ENCODE results near the gene RPN2.

The RPN2 gene

DNA sequence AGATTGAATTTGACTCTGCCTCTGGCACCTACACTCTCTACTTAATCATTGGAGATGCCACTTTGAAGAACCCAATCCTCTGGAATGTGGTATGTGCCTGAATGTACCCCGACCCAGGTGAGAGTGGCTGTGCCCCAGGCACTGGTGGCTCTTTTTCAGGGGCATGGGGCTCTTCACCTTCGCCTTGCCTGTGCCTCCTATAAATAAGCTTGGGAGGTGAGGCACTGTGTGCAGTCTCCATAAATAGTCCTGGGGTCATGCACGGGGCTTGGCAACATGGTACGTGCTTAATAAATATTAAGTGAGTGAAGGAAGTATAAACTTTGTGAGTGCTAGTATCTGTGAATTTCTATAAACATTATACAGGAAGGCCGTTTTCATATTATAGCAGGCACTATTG lies 49.5 kb downstream of the RPN2 start:
- no peak for TF ChIP-seq TARDBP (IDR thresholded peaks at IDR 0.05)
- no peak for TF ChIP-seq FOXA1 (IDR thresholded peaks at IDR 0.05)
- no peak for TF ChIP-seq NFRKB (IDR thresholded peaks at IDR 0.05)
- POLR2A ChIA-PET, result no interaction called here
- DNase-seq (ENCODE audit: extremely low spot score), result no peak
- CTCF ChIA-PET, result no interaction called here

- no peak for TF ChIP-seq ZNF384 (IDR thresholded peaks at IDR 0.05)
- no peak for TF ChIP-seq ARNT (IDR thresholded peaks at IDR 0.05)
- no peak for TF ChIP-seq ELF4 (IDR thresholded peaks at IDR 0.05)
- no peak for TF ChIP-seq NFRKB (IDR thresholded peaks at IDR 0.05)
- no peak for TF ChIP-seq FOXM1 (IDR thresholded peaks at IDR 0.05; ENCODE audit: borderline replicate concordance)
- no peak for TF ChIP-seq SP1 (IDR thresholded peaks at IDR 0.05)
- POLR2A ChIA-PET, result no interaction called here
- DNase-seq (ENCODE audit: extremely low spot score), result no peak
- CTCF ChIA-PET, result interaction anchor here (0.8 kb wide), 1 partner anchor 38 kb away, joined by 4 read pairs; no protein-coding TSS in a partner anchor
Observed at GRCh38 chr20:37229357-37229756, 50.2 kb downstream of the RPN2 start.

GRCh38 chr20:37230200-37230599 lies 51.1 kb downstream of the RPN2 start:
- TF ChIP-seq SP1 (IDR thresholded peaks at IDR 0.05), result no peak
- no peak for TF ChIP-seq NFRKB (IDR thresholded peaks at IDR 0.05)
- no peak for TF ChIP-seq TARDBP (IDR thresholded peaks at IDR 0.05)
- TF ChIP-seq FOXK2 (IDR thresholded peaks at IDR 0.05), result no peak
- TF ChIP-seq ARNT (IDR thresholded peaks at IDR 0.05), result no peak
- no peak for TF ChIP-seq CTBP1 (IDR thresholded peaks at IDR 0.05; ENCODE audit: borderline replicate concordance)
- TF ChIP-seq, protein P1, sequence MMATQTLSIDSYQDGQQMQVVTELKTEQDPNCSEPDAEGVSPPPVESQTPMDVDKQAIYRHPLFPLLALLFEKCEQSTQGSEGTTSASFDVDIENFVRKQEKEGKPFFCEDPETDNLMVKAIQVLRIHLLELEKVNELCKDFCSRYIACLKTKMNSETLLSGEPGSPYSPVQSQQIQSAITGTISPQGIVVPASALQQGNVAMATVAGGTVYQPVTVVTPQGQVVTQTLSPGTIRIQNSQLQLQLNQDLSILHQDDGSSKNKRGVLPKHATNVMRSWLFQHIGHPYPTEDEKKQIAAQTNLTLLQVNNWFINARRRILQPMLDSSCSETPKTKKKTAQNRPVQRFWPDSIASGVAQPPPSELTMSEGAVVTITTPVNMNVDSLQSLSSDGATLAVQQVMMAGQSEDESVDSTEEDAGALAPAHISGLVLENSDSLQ (IDR thresholded peaks at IDR 0.05), result no peak
- TF ChIP-seq LEF1 (IDR thresholded peaks at IDR 0.05; ENCODE audit: borderline replicate concordance), result no peak
- no peak for TF ChIP-seq FOXM1 (IDR thresholded peaks at IDR 0.05; ENCODE audit: borderline replicate concordance)
- TF ChIP-seq BHLHE40 (IDR thresholded peaks at IDR 0.05; ENCODE audit: borderline replicate concordance), result no peak
- no peak for TF ChIP-seq FOXA1 (IDR thresholded peaks at IDR 0.05)
- no peak for TF ChIP-seq HDGF (IDR thresholded peaks at IDR 0.05; ENCODE audit: borderline replicate concordance)
- TF ChIP-seq L3MBTL2 (conservative IDR thresholded peaks at IDR 0.05), result no peak
- no peak for TF ChIP-seq SUZ12 (IDR thresholded peaks at IDR 0.05)
- ChIA-PET POLR2A (no interaction called here), CTCF (no interaction called here)
- DNase-seq (ENCODE audit: extremely low spot score), result no peak

DNA sequence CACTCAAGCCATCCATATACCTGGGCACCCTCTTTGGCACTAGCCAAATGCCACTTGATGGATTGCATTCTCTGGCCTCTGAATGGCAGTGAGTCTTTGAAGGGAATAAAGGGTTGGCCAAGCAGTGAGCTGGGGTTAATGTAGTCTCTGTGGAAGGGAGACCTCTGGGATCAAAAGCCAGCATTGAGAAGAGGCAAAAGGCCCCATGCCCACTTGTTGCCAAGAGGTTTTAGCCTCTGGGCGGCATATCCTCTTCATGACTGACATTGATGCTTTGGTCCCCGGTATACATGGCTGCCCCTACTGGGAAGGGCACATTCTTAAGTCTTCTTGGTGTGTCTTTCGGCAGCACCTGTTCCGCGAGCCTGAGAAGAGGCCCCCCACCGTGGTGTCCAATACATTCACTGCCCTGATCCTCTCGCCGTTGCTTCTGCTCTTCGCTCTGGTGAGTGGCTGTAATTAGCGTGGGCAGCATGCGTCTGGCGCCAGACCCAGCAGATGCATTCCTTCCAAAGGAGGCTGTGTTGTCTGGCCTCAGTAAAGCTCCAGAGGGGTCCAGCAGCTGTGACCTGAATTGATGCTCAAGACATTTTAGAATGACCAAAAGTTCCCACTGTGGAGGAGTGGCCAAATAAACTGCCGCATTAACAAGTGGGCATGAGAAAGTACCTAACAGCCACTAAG lies 53.0 kb downstream of the RPN2 start:
- no peak for DNase-seq (ENCODE audit: extremely low spot score)
- POLR2A ChIA-PET, result no interaction called here
- TF ChIP-seq NFRKB (IDR thresholded peaks at IDR 0.05) (no peak), CTBP1 (IDR thresholded peaks at IDR 0.05; ENCODE audit: borderline replicate concordance) (no peak), FOXM1 (IDR thresholded peaks at IDR 0.05; ENCODE audit: borderline replicate concordance) (no peak), TARDBP (IDR thresholded peaks at IDR 0.05) (no peak), ZNF384 (IDR thresholded peaks at IDR 0.05) (no peak), HDGF (IDR thresholded peaks at IDR 0.05; ENCODE audit: borderline replicate concordance) (no peak), SP1 (IDR thresholded peaks at IDR 0.05) (no peak), ARNT (IDR thresholded peaks at IDR 0.05) (no peak), L3MBTL2 (conservative IDR thresholded peaks at IDR 0.05) (no peak), FOXK2 (IDR thresholded peaks at IDR 0.05) (no peak), BHLHE40 (IDR thresholded peaks at IDR 0.05; ENCODE audit: borderline replicate concordance) (no peak), ELF4 (IDR thresholded peaks at IDR 0.05) (no peak), SUZ12 (IDR thresholded peaks at IDR 0.05) (no peak), LEF1 (IDR thresholded peaks at IDR 0.05; ENCODE audit: borderline replicate concordance) (no peak), FOXA1 (IDR thresholded peaks at IDR 0.05) (no peak)
- TF ChIP-seq, protein P1 (IDR thresholded peaks at IDR 0.05), result no peak
- CTCF ChIA-PET, result no interaction called here

GRCh38 chr20:37233548-37234253 lies 54.6 kb downstream of the RPN2 start:
- ChIA-PET POLR2A (no interaction called here), CTCF (no interaction called here)
- no peak for TF ChIP-seq SP1 (IDR thresholded peaks at IDR 0.05)
- no peak for TF ChIP-seq TARDBP (IDR thresholded peaks at IDR 0.05)
- TF ChIP-seq NFRKB (IDR thresholded peaks at IDR 0.05), result no peak
- TF ChIP-seq LEF1 (IDR thresholded peaks at IDR 0.05; ENCODE audit: borderline replicate concordance), result no peak
- TF ChIP-seq SUZ12 (IDR thresholded peaks at IDR 0.05), result no peak
- no peak for TF ChIP-seq HDGF (IDR thresholded peaks at IDR 0.05; ENCODE audit: borderline replicate concordance)
- no peak for TF ChIP-seq FOXK2 (IDR thresholded peaks at IDR 0.05)
- no peak for TF ChIP-seq ELF4 (IDR thresholded peaks at IDR 0.05)
- no peak for TF ChIP-seq L3MBTL2 (conservative IDR thresholded peaks at IDR 0.05)
- no peak for TF ChIP-seq FOXA1 (IDR thresholded peaks at IDR 0.05)
- TF ChIP-seq, protein P1 (IDR thresholded peaks at IDR 0.05), result no peak
- no peak for TF ChIP-seq CTBP1 (IDR thresholded peaks at IDR 0.05; ENCODE audit: borderline replicate concordance)
- TF ChIP-seq BHLHE40 (IDR thresholded peaks at IDR 0.05; ENCODE audit: borderline replicate concordance), result no peak
- TF ChIP-seq ZNF384 (IDR thresholded peaks at IDR 0.05), result no peak
- no peak for TF ChIP-seq ARNT (IDR thresholded peaks at IDR 0.05)
- TF ChIP-seq FOXM1 (IDR thresholded peaks at IDR 0.05; ENCODE audit: borderline replicate concordance), result no peak
- DNase-seq (ENCODE audit: extremely low spot score), result no peak

DNA sequence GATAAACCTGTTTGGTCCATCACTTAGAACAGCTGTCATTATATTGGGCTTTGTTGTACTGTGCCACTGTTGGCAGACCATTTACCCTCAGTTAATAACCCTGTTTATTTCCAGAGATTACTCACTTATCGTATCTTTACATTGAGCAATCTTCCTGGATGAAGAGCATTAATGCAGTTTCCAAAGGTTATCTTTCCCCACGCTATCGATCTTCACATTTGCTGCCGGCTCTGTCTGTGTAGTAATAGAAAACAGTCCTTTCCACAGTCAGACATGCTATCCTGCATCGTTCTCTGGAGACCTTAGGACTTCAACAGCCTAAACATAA lies 55.1 kb downstream of the RPN2 start:
- no peak for TF ChIP-seq FOXA1 (IDR thresholded peaks at IDR 0.05)
- TF ChIP-seq L3MBTL2 (conservative IDR thresholded peaks at IDR 0.05), result no peak
- no peak for TF ChIP-seq HDGF (IDR thresholded peaks at IDR 0.05; ENCODE audit: borderline replicate concordance)
- no peak for TF ChIP-seq SUZ12 (IDR thresholded peaks at IDR 0.05)
- no peak for TF ChIP-seq SP1 (IDR thresholded peaks at IDR 0.05)
- no peak for TF ChIP-seq ARNT (IDR thresholded peaks at IDR 0.05)
- no peak for TF ChIP-seq FOXK2 (IDR thresholded peaks at IDR 0.05)
- TF ChIP-seq FOXM1 (IDR thresholded peaks at IDR 0.05; ENCODE audit: borderline replicate concordance), result no peak
- no peak for TF ChIP-seq BHLHE40 (IDR thresholded peaks at IDR 0.05; ENCODE audit: borderline replicate concordance)
- no peak for TF ChIP-seq LEF1 (IDR thresholded peaks at IDR 0.05; ENCODE audit: borderline replicate concordance)
- no peak for TF ChIP-seq ZNF384 (IDR thresholded peaks at IDR 0.05)
- no peak for TF ChIP-seq TARDBP (IDR thresholded peaks at IDR 0.05)
- TF ChIP-seq, protein P1 (IDR thresholded peaks at IDR 0.05), result no peak
- TF ChIP-seq ELF4 (IDR thresholded peaks at IDR 0.05), result no peak
- ChIA-PET CTCF (no interaction called here), POLR2A (no interaction called here)
- no peak for DNase-seq (ENCODE audit: extremely low spot score)

Data from HEK293T (cell line).